NCI-H446 (cell line): ENCODE results near the gene PTPRM.

Experiments
- DNase-seq, 2 experiments: peaks; one replicate each; lab custom pipeline; 2025; lab: John Stamatoyannopoulos, UW

PTPRM gene

GRCh38 chr18:8116341-8117005 lies 549.4 kb downstream of the PTPRM start:
- no peak for DNase-seq

- no peak for DNase-seq
Measured at GRCh38 chr18:8117006-8117371, 549.9 kb downstream of the PTPRM start.

- DNase-seq = no peak
Measured at GRCh38 chr18:8121101-8121500, 554.0 kb downstream of the PTPRM start.

- no peak for DNase-seq
Measured at GRCh38 chr18:8121942-8122480, 554.9 kb downstream of the PTPRM start.

- DNase-seq = no peak
Measured at GRCh38 chr18:8124232-8125146, 557.4 kb downstream of the PTPRM start.

GRCh38 chr18:8130096-8130495 lies 563.0 kb downstream of the PTPRM start:
- DNase-seq = no peak

GRCh38 chr18:8133032-8133431 lies 565.9 kb downstream of the PTPRM start:
- no peak for DNase-seq

GRCh38 chr18:8133888-8134287 lies 566.8 kb downstream of the PTPRM start:
- no peak for DNase-seq

GRCh38 chr18:8139127-8139527 lies 572.0 kb downstream of the PTPRM start:
- no peak for DNase-seq

GRCh38 chr18:8139891-8140406 lies 572.8 kb downstream of the PTPRM start:
- DNase-seq = no peak

- DNase-seq = no peak
Measured at GRCh38 chr18:8140841-8141501, 573.9 kb downstream of the PTPRM start.

- no peak for DNase-seq
Measured at GRCh38 chr18:8142131-8142711, 575.1 kb downstream of the PTPRM start.

GRCh38 chr18:8142932-8143331 lies 575.8 kb downstream of the PTPRM start:
- DNase-seq = no peak

- no peak for DNase-seq
Measured at GRCh38 chr18:8151181-8151580, 584.1 kb downstream of the PTPRM start.

GRCh38 chr18:8153887-8154583 lies 586.9 kb downstream of the PTPRM start:
- no peak for DNase-seq

- DNase-seq = no peak
Measured at GRCh38 chr18:8162802-8163201, 595.7 kb downstream of the PTPRM start.

GRCh38 chr18:8163286-8163959 lies 596.3 kb downstream of the PTPRM start:
- no peak for DNase-seq

GRCh38 chr18:8165095-8165494 lies 598.0 kb downstream of the PTPRM start:
- no peak for DNase-seq

- no peak for DNase-seq
Measured at GRCh38 chr18:8167026-8167425, 599.9 kb downstream of the PTPRM start.

GRCh38 chr18:8167673-8168072 lies 600.6 kb downstream of the PTPRM start:
- no peak for DNase-seq

GRCh38 chr18:8169722-8170121 lies 602.6 kb downstream of the PTPRM start:
- DNase-seq = no peak
